SK-N-SH (cell line): ENCODE results near the gene ZFYVE21. TPM values are rescaled to one million over a fixed set of nuclear protein-coding genes. Genes with fewer than 3 reads are reported as not detected.
A peak's percentile ranks its signal among the peaks of the same experiment; 100 is the strongest.

Experiments used
- CTCF ChIA-PET: fragments of 300-600, 350-600 bp; formaldehyde crosslinking; extraction: SDS; loops from one replicate; lab custom pipeline; 2021; lab: Yijun Ruan, JAX
- POLR2A ChIA-PET: fragments of 350-600 bp; sonication (Branson Sonifier 250); formaldehyde crosslinking; extraction: SDS; loops from one replicate; lab custom pipeline; 2020; ENCODE audit warnings: antibody characterized with exemption, inconsistent platforms; lab: Yijun Ruan, JAX
- DNase-seq: peaks from one replicate; pipeline ENCODE4 v3.0.0; 2012
- H2AFZ ChIP-seq: fragments of 200-600 bp; sonication (generic); 2 replicates; pipeline ENCODE4 v1.8.1; 2016; ENCODE audit warnings: antibody characterized with exemption, mild to moderate bottlenecking, low read depth
- H3F3A ChIP-seq: fragments of 200-600 bp; sonication (generic); replicated peaks from 2 replicates; pipeline ENCODE3; 2016; ENCODE audit warnings: antibody characterized with exemption, mild to moderate bottlenecking; ENCODE audit not compliant: insufficient read depth
- H3K27ac ChIP-seq, 2 experiments: fragments of 200-500 bp in 1 of 2; fragments of 200-600 bp in 1 of 2; sonication (Bioruptor generic) in 1 of 2; sonication (generic), shearing (Covaris generic) in 1 of 2; 2 replicates each; pipeline versions ENCODE4 v1.5.1 to v1.6.1; 2014 to 2016; ENCODE audit warnings: low read depth in 2 of 2, inconsistent platforms in 1 of 2, low read length in 1 of 2, mild to moderate bottlenecking in 1 of 2, mixed read lengths in 1 of 2
- H3K27me3 ChIP-seq: fragments of 200-600 bp; sonication (generic), shearing (Covaris generic); 2 replicates; pipeline ENCODE4 v1.6.1; 2016; ENCODE audit warnings: mixed run types; ENCODE audit not compliant: insufficient read depth
- H3K36me3 ChIP-seq, 2 experiments: fragments of 200-500 bp in 1 of 2; fragments of 200-600 bp in 1 of 2; sonication (Bioruptor generic) in 1 of 2; sonication (generic) in 1 of 2; replicated peaks in 1 of 2; 2 replicates each; pipeline versions ENCODE3 to v1.5.1; 2014 to 2016; ENCODE audit warnings: low read length in 1 of 2, mild to moderate bottlenecking in 1 of 2; ENCODE audit not compliant: insufficient read depth in 2 of 2, control insufficient read depth in 1 of 2
- H3K4me1 ChIP-seq, 2 experiments: fragments of 200-500 bp in 1 of 2; fragments of 200-600 bp in 1 of 2; sonication (Bioruptor generic) in 1 of 2; sonication (generic), shearing (Covaris generic) in 1 of 2; 2 replicates each; pipeline versions ENCODE4 v1.5.1 to v1.6.1; 2014 to 2016; ENCODE audit warnings: low read depth in 1 of 2, low read length in 1 of 2, mixed run types in 1 of 2; ENCODE audit not compliant: insufficient read depth in 2 of 2, control insufficient read depth in 1 of 2
- H3K4me2 ChIP-seq: fragments of 200-600 bp; sonication (generic), shearing (Covaris generic); 2 replicates; pipeline ENCODE4 v1.6.1; 2017; ENCODE audit warnings: mixed run types
- H3K4me3 ChIP-seq, 2 experiments: fragments of 200-500 bp in 1 of 2; fragments of 200-600 bp in 1 of 2; sonication (Bioruptor generic) in 1 of 2; sonication (generic), shearing (Covaris generic) in 1 of 2; 2 replicates each; pipeline versions ENCODE4 v1.5.1 to v1.8.1; 2014 to 2016; ENCODE audit warnings: low read depth in 2 of 2, inconsistent platforms in 1 of 2, low read length in 1 of 2, mild to moderate bottlenecking in 1 of 2, mixed read lengths in 1 of 2, moderate library complexity in 1 of 2
- H3K79me2 ChIP-seq: fragments of 200-600 bp; sonication (generic); 2 replicates; pipeline ENCODE4 v1.8.1; 2017; ENCODE audit warnings: mild to moderate bottlenecking; ENCODE audit not compliant: insufficient read depth
- H3K9ac ChIP-seq: fragments of 200-600 bp; sonication (generic); 2 replicates; pipeline ENCODE4 v1.6.1; 2017; ENCODE audit warnings: mixed run types
- H3K9me2 ChIP-seq: fragments of 200-600 bp; sonication (generic); 2 replicates; pipeline ENCODE4 v1.6.1; 2017; ENCODE audit warnings: mixed run types
- H3K9me3 ChIP-seq: fragments of 200-600 bp; sonication (generic); 2 replicates; pipeline ENCODE4 v1.6.1; 2017; ENCODE audit warnings: mixed run types, mild to moderate bottlenecking, moderate library complexity
- H4K20me1 ChIP-seq: fragments of 200-600 bp; sonication (generic); 2 replicates; pipeline ENCODE4 v1.6.1; 2017; ENCODE audit warnings: mild to moderate bottlenecking, mixed run types; ENCODE audit not compliant: insufficient read depth
- EP300 ChIP-seq, 2 experiments: IDR thresholded peaks; 2 replicates each; pipeline versions ENCODE4 v1.4.0 to v1.6.1; 2012; ENCODE audit warnings: borderline replicate concordance in 1 of 2, low read depth in 1 of 2, low read length in 1 of 2
- FOSL2 ChIP-seq: IDR thresholded peaks from 2 replicates; pipeline ENCODE4 v1.4.0; 2012; ENCODE audit warnings: low read depth, mild to moderate bottlenecking, moderate library complexity, borderline replicate concordance
- FOXJ3 ChIP-seq: sonication (generic); formaldehyde crosslinking; IDR thresholded peaks from 2 replicates; pipeline ENCODE4 v1.5.1; 2020; ENCODE audit warnings: mild to moderate bottlenecking, missing genetic modification reagents
- FOXM1 ChIP-seq: IDR thresholded peaks from 2 replicates; pipeline ENCODE4 v1.4.0; 2012; ENCODE audit warnings: low read depth, mild to moderate bottlenecking
- GATA2 ChIP-seq: sonication (generic); formaldehyde crosslinking; IDR thresholded peaks from 2 replicates; pipeline ENCODE4 v1.5.0; 2020; ENCODE audit warnings: mild to moderate bottlenecking, missing genetic modification reagents
- JUND ChIP-seq: IDR thresholded peaks from 2 replicates; pipeline ENCODE4 v1.4.0; 2012
- MAX ChIP-seq: IDR thresholded peaks from 2 replicates; pipeline ENCODE4 v1.4.0; 2012; ENCODE audit warnings: low read depth
- MEF2A ChIP-seq: IDR thresholded peaks from 2 replicates; pipeline ENCODE4 v1.4.0; 2012; ENCODE audit warnings: low read depth, borderline replicate concordance
- NRF1 ChIP-seq: IDR thresholded peaks from 2 replicates; pipeline ENCODE4 v1.6.1; 2012; ENCODE audit warnings: low read depth, mild to moderate bottlenecking, low read length
- RFX5 ChIP-seq: IDR thresholded peaks from 2 replicates; pipeline ENCODE4 v1.6.1; 2012; ENCODE audit warnings: mild to moderate bottlenecking, improper control_type of control experiment, low read length
- TAF1 ChIP-seq: IDR thresholded peaks from 2 replicates; pipeline ENCODE4 v1.6.1; 2012; ENCODE audit warnings: low read depth, mild to moderate bottlenecking, low read length, moderate library complexity, borderline replicate concordance
- TCF12 ChIP-seq: IDR thresholded peaks from 2 replicates; pipeline ENCODE4 v1.4.0; 2012
- WGBS: methylation state at CpG from one replicate; pipeline ENCODE4 v1.1.6; 2017; ENCODE audit warnings: low lambda C conversion rate; 5-methylcytosine and 5-hydroxymethylcytosine counted together
- polyA plus RNA-seq, 3 experiments: library from polyadenylated mRNA; depleted of rRNA; stranded (reverse); fragments of >200 nt; gene quantifications; 2 replicates each; pipeline ENCODE4 v1.2.3, GENCODE V29; 2012
- TF ChIP-seq, protein P1 (sequence below): fragments of 150-350 bp; IDR thresholded peaks from 2 replicates; pipeline ENCODE4 v1.6.1; 2016; ENCODE audit warnings: mild to moderate bottlenecking, low read depth, low read length
- TF ChIP-seq, protein P2 (sequence below): IDR thresholded peaks from 2 replicates; pipeline ENCODE4; 2012
- TF ChIP-seq, protein P3 (sequence below): IDR thresholded peaks from 2 replicates; pipeline ENCODE4 v1.4.0; 2012; ENCODE audit warnings: low read depth, borderline replicate concordance

The ZFYVE21 gene
- polyA plus RNA-seq, 1 of the 3 experiments (the other 2 are of a cell fraction): 82.1 TPM

- H4K20me1 ChIP-seq: no peaks in the 10 kb centered on the region
- peaks cover 22% of the 10 kb centered on the region for H3K79me2 ChIP-seq
Observed at GRCh38 chr14:103710771-103711377, 4.7 kb upstream of the ZFYVE21 start.

DNA sequence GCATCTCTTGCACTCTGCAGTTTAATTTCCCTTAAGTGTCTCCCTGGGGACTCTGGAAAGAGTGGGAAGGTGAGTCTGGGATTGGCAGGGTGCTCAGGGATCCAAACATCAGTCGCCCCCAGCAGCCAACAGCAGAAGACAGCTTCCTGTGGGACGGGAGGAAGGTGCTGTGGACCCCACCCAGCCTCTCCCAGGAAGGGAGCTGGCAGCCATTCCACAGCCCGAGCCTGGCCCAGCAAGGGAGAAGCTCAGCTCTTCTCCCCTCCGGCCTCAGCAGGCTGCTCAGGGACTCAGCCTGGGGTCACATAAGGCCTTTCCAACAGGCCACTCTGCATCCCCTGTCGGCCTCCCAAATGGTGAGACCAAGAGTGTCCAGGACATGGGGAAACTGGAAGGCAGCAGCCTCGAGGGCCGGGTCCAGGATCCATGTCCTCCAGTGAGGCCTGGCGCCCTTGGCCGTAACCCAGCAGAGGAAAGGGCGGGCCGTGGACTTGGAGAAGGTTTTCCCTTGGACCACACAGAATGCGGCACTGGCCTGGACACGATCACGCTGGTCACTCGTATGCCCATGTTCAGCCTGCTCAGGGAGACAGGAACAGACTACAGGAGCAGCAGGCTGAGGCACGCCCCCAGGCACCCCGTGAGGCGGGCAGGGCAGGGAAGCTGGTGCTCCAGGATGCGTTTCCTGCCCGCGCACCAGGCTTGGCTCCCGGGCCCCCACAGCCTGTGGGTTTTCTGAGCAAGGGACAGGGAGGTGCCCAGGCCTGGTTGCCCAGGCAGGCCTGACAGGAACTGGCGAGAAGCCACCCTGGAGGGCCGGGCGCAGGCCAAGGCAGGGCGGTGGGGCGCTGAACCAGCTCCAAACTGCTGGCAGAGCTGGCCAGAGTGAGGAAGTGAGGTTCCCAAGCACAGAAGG, 3.8 kb upstream of the ZFYVE21 start:
- H3F3A ChIP-seq: no peaks in the 10 kb centered on the region
- no peaks in the 10 kb centered on the region for H3K27me3 ChIP-seq
- H3K4me2 ChIP-seq: no peak overlapping the region
- no peak overlapping the region for H3K4me3 ChIP-seq
- peaks cover 0 to 26% of the 10 kb centered on the region in 2 experiments for H3K36me3 ChIP-seq
- no peak for DNase-seq
- H4K20me1 ChIP-seq: peaks cover 3% of the 10 kb centered on the region; the same call in 1 of the 2 replicates
- no peaks in the 10 kb centered on the region for H3K9me2 ChIP-seq
- H3K9me3 ChIP-seq: no peaks in the 10 kb centered on the region
- CTCF ChIA-PET: no interaction called here
- TF ChIP-seq NRF1: no peak
- TF ChIP-seq, protein P1, sequence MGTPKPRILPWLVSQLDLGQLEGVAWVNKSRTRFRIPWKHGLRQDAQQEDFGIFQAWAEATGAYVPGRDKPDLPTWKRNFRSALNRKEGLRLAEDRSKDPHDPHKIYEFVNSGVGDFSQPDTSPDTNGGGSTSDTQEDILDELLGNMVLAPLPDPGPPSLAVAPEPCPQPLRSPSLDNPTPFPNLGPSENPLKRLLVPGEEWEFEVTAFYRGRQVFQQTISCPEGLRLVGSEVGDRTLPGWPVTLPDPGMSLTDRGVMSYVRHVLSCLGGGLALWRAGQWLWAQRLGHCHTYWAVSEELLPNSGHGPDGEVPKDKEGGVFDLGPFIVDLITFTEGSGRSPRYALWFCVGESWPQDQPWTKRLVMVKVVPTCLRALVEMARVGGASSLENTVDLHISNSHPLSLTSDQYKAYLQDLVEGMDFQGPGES: no peak
- TF ChIP-seq, protein P2, sequence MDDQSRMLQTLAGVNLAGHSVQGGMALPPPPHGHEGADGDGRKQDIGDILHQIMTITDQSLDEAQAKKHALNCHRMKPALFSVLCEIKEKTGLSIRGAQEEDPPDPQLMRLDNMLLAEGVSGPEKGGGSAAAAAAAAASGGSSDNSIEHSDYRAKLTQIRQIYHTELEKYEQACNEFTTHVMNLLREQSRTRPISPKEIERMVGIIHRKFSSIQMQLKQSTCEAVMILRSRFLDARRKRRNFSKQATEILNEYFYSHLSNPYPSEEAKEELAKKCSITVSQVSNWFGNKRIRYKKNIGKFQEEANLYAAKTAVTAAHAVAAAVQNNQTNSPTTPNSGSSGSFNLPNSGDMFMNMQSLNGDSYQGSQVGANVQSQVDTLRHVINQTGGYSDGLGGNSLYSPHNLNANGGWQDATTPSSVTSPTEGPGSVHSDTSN: no peak
- peaks cover 9 to 36% of the 10 kb centered on the region in 2 experiments; a peak in 2 of 4 replicates for H3K4me1 ChIP-seq
- POLR2A ChIA-PET: interaction anchor here (0.9 kb wide), 1 partner anchor 9 kb away, joined by 3 read pairs; no protein-coding TSS in a partner anchor
- H3K27ac ChIP-seq: peak overlapping the region in 1 of 2 experiments; percentile 47; a peak in 1 of 4 replicates
- 91% methylated on average over 18 of the region's 27 CpGs for whole genome bisulfite sequencing
- no peak overlapping the region for H3K9ac ChIP-seq
- peaks cover 30% of the 10 kb centered on the region for H3K79me2 ChIP-seq
- no peak overlapping the region for H2AFZ ChIP-seq

More at GRCh38 chr14:103710771-103711377, 4.7 kb upstream of the ZFYVE21 start:
- CTCF ChIA-PET: no interaction called here
- peaks cover 0 to 33% of the 10 kb centered on the region in 2 experiments for H3K36me3 ChIP-seq
- H3K9ac ChIP-seq: no peak overlapping the region
- no peaks in the 10 kb centered on the region for H3F3A ChIP-seq
- no peak overlapping the region for H2AFZ ChIP-seq
- peaks cover 9 to 31% of the 10 kb centered on the region in 2 experiments; a peak in 2 of 4 replicates for H3K4me1 ChIP-seq
- WGBS: 92% methylated on average over 9 of the region's 9 CpGs
- POLR2A ChIA-PET: interaction anchor here (0.9 kb wide), 1 partner anchor 8 kb away, joined by 3 read pairs; no protein-coding TSS in a partner anchor
- TF ChIP-seq FOXJ3 (CRISPR knock-in tag) (no peak), MEF2A (no peak), EP300 (IDR thresholded peaks at IDR 0.05; ENCODE audit: borderline replicate concordance in 1 of 2, low read depth in 1 of 2, low read length in 1 of 2) (no peak), JUND (no peak), FOSL2 (no peak), RFX5 (no peak), MAX (no peak), TCF12 (no peak), FOXM1 (no peak), GATA2 (CRISPR knock-in tag) (no peak), TAF1 (no peak)
- TF ChIP-seq, protein P3, sequence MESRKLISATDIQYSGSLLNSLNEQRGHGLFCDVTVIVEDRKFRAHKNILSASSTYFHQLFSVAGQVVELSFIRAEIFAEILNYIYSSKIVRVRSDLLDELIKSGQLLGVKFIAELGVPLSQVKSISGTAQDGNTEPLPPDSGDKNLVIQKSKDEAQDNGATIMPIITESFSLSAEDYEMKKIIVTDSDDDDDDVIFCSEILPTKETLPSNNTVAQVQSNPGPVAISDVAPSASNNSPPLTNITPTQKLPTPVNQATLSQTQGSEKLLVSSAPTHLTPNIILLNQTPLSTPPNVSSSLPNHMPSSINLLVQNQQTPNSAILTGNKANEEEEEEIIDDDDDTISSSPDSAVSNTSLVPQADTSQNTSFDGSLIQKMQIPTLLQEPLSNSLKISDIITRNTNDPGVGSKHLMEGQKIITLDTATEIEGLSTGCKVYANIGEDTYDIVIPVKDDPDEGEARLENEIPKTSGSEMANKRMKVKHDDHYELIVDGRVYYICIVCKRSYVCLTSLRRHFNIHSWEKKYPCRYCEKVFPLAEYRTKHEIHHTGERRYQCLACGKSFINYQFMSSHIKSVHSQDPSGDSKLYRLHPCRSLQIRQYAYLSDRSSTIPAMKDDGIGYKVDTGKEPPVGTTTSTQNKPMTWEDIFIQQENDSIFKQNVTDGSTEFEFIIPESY: no peak
- no peaks in the 10 kb centered on the region for H3K9me3 ChIP-seq
- no peaks in the 10 kb centered on the region for H3K9me2 ChIP-seq
- H3K27me3 ChIP-seq: no peaks in the 10 kb centered on the region
- no peak for DNase-seq
- H3K4me2 ChIP-seq: no peak overlapping the region
- no peak overlapping the region for H3K27ac ChIP-seq
- no peak overlapping the region for H3K4me3 ChIP-seq
